Islet precursor cell (in vitro differentiated cells): ENCODE data around the gene MSH3.
"Not testable (repeated sequence)": the region's sequence is repeated elsewhere in the genome, so short reads cannot be mapped to it uniquely, and the experiment has no call there.

Experiments used
- DNase-seq: peaks from one replicate; pipeline ENCODE4 v3.0.0-alpha.2; 2018

Gene MSH3

GRCh38 chr5:80659106-80659505, 4.7 kb downstream of the MSH3 start:
- no peak for DNase-seq

GRCh38 chr5:80660661-80661060, 6.2 kb downstream of the MSH3 start:
- DNase-seq, result not testable (repeated sequence)

DNA sequence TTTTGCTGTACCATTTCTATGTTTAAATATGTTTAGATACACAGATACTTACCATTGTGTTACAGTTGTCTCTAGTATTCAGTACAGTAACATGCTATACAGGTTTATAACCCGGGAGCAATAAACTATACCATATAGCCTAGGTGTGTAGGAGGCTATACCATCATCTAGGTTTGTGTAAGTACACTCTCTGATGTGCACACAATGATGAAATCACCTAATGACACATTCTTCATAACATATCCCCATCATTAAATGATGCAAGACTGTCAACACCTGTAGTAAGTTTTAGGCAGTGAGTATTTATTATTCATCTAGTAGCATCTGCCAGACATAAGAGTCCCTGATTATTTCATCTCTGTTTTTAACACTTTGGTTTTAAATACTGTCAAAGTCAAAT, 7.7 kb downstream of the MSH3 start:
- no peak for DNase-seq

DNA sequence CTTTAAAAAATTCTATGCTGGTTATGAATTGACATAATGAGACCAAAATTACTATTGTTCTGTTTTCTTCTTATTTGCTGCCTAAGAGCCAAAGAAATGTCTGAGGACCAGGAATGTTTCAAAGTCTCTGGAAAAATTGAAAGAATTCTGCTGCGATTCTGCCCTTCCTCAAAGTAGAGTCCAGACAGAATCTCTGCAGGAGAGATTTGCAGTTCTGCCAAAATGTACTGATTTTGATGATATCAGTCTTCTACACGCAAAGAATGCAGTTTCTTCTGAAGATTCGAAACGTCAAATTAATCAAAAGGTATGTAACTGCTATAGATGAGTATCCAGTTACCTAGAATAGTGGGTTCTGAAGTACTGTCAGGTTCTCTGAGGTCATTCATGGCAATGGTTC, 10.6 kb downstream of the MSH3 start:
- DNase-seq, result no peak

- DNase-seq, result no peak
Measured at GRCh38 chr5:80667384-80667783, 12.9 kb downstream of the MSH3 start.

- no peak for DNase-seq
Measured at GRCh38 chr5:80668016-80668969, 13.8 kb downstream of the MSH3 start.

GRCh38 chr5:80672140-80672736, 17.8 kb downstream of the MSH3 start:
- DNase-seq, result peak; percentile 73

DNA sequence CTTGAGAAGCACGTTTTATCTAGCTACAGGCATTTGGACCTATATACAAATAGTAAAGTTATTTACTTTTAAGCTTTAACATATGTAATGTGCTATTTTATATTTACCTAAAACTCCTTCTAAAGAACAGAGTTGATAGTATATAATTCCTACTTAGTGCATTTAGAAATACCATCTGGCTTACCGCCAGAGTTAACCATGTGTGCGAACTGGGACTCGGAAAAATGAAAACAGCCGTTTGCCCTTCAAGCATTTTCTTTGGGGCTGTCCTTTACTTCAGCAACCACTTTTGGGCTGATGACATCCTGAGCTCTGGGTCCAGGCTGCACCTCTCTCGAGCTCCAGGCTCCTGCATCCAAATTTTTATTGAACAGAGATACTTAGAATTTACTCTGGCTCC, 22.3 kb downstream of the MSH3 start:
- DNase-seq, result no peak

- DNase-seq, result no peak
Measured at GRCh38 chr5:80686757-80687156, 32.3 kb downstream of the MSH3 start.

GRCh38 chr5:80688648-80689420, 34.4 kb downstream of the MSH3 start:
- no peak for DNase-seq

DNA sequence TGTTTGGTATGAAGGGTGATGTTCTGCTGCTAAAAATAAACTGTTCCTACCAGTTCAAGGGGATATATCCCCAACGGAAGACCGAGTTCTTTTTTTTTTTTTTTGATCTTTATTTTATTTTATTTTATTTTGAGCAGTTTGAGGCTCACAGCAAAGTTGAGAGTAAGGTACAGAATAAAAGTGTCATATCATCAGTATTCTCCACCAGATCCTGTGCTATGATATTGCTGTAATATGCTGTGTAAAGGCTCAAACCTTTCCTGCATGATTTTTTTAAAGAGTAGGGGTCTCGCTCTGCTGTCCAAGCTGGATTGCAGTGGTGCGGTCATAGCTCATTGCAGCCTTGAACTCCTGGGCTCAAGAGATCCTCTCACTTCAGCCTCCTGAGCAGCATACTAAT, 35.2 kb downstream of the MSH3 start:
- DNase-seq, result no peak

- no peak for DNase-seq
Measured at GRCh38 chr5:80695666-80696065, 41.2 kb downstream of the MSH3 start.

DNA sequence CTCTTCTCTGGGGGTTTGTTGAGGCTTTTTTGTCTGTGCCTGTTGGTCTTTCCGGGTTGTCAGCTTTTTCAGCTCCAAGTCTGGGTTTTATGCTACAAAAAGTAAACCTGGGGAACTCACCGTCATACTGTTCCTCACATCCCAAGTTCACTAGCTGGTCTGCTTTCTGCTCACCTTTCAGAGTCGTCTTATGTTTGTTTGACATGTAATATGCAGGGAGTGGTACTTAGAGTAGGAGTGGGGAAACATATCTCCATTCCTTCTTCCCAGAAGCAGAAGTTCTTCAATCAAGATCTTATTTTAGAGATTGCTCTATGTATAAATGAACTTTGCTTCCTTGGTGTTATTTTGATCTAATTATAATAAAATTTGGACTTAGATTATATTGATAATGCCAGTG, 42.0 kb downstream of the MSH3 start:
- DNase-seq, result no peak

DNA sequence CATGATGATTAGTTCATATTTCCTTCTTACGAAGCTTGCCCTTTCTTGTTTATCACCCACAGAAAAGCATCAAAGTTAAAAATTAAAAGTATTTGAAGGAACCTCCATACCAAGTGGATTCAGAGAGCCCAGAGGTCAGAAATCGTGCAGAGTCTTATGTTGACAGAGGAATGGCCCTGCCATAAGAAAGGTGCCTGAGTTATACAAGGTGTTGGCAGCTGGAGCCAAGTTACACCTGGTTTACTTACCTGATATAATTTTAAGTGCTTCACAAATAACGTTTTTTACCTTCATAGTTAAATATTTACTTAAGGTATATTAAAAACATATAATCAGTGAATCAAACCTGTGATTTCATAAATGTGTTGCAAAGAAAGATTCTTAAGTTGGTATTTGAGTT, 42.6 kb downstream of the MSH3 start:
- DNase-seq, result no peak

DNA sequence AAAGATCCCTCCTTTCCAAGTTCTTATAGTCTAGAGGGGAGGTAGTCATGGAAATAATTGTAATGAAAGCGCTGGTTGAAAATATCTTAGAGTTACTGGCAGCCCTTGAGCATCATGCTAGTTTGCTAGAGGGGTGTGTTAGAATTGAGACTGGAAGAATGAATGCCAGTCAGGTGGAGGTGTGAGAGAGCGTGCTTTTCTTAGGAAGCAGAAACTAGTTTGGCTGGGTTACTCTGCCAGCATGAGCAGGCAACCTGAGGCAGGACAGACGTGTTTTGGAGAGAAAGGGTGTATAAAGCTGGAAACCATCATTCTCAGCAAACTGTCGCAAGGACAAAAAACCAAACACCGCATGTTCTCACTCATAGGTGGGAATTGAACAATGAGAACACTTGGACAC, 43.9 kb downstream of the MSH3 start:
- no peak for DNase-seq

DNA sequence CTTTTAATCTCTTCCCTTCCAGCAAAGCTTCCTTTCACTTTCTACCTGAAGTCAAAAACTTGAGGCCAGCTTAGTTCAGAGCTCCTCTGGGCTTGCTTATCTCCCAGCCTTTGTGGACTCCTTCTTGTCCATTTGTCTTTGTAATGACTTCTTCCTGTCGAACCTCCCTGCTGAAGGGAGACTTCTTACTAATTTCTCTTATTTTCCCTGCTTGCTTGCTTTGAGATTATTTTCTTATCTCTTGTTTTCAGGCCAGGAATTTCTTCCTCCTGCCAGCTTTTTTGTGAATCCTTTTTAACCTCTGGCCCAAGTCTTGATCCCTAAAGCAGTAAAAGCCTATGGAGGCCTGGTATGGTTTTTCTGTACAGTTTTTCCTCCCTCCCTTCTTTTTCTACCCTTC, 47.1 kb downstream of the MSH3 start:
- DNase-seq, result no peak

DNA sequence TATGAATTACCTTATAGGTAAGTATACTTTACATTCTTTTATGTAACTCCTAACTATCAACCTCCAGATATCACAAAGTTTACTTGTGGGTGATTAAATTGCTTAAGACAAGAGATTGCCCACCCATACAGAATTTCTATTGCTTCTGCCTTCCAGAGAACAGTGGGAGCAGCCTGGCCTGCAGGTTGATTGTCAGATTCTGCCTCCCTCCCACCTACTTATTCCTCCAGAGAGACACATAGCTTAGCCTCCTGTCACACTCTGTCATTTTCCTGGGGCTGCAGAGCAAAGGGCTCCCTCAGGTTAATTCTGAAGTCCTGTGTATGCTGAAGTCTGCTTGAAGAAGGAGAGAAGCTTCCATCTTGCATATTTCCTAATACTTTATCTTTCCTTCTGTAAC, 48.8 kb downstream of the MSH3 start:
- no peak for DNase-seq

DNA sequence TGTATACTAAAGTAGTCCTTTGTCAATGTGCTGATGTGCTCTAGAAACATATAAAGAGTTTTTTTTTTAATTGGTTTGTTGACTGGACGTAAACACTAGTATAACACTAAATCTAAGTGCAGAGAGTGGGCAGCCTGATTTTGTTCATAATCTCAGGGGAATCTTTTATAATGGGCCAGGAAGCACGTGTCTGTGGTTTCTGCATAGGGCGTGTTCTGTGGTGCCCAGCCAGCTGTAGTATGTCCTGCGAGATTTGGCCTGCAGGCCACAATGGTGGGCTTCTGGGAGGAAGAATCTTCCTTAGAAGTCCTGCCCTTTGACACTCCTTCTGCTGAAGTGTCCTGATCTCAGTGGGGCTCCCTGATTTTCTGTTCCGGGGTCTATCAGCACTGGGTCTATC, 49.3 kb downstream of the MSH3 start:
- DNase-seq, result no peak

DNA sequence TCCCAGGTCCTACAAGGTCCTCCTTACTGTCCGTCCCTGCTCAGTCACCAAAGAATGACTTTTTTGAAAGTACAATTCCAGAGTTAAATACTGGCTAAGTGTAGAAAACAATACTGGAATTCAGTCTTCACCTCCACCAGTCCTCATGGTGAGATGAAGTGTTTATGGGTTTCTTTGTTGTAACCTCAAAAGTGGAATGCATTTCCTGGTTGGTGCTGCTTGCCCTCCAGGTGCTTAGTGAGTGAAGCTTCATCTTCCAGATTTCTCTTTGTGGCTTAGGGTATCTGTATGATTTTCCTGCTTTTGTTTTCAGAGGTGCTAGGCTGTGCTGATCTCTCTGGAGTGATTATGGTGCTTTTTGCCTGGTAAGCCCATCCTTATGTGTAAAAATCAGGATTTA, 49.8 kb downstream of the MSH3 start:
- no peak for DNase-seq

GRCh38 chr5:80705216-80705769, 50.8 kb downstream of the MSH3 start:
- DNase-seq, result no peak

GRCh38 chr5:80705801-80706200, 51.3 kb downstream of the MSH3 start:
- no peak for DNase-seq

DNA sequence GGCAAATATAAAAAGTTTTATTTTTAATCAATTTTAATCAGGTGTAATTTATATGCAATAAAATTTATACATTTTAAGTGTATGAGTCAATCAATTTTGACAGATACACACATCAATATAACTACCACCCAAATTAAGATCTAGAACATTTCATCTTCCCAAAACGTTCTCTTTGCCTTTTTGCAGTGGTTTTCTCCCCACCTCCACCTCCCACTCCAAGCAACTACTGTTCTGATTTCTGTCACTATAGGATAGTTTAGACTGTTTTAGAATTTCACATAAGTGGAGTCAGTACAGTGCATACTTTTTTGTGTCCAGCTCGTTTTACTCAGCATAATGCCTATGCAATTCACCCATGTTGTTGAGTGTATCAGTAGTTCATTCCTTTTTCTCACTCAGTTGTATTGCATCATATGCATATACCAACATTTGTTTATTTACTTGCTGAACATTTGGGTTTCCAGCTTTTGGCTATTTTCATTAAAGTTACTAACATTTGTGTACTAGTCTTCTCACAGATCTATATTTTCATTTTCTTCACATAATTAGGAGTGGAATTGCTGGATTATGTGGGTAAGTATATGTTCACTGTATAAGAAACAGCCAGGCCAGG, 52.5 kb downstream of the MSH3 start:
- no peak for DNase-seq

- DNase-seq, result no peak
Measured at GRCh38 chr5:80707645-80708044, 53.2 kb downstream of the MSH3 start.
